ENCODE results near the gene TSPAN10.

Gene TSPAN10

GRCh38 chr17:81644976-81645952, 8.3 kb downstream of the TSPAN10 start:
- DNase-seq (ENCODE audit: low read depth), result no peak
- no peak overlapping the region for H3K4me3 ChIP-seq (ENCODE audit: control insufficient read depth, low read depth, low read length)
- TF ChIP-seq, protein P1, sequence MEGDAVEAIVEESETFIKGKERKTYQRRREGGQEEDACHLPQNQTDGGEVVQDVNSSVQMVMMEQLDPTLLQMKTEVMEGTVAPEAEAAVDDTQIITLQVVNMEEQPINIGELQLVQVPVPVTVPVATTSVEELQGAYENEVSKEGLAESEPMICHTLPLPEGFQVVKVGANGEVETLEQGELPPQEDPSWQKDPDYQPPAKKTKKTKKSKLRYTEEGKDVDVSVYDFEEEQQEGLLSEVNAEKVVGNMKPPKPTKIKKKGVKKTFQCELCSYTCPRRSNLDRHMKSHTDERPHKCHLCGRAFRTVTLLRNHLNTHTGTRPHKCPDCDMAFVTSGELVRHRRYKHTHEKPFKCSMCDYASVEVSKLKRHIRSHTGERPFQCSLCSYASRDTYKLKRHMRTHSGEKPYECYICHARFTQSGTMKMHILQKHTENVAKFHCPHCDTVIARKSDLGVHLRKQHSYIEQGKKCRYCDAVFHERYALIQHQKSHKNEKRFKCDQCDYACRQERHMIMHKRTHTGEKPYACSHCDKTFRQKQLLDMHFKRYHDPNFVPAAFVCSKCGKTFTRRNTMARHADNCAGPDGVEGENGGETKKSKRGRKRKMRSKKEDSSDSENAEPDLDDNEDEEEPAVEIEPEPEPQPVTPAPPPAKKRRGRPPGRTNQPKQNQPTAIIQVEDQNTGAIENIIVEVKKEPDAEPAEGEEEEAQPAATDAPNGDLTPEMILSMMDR (conservative IDR thresholded peaks at IDR 0.05; ENCODE audit: control insufficient read depth, insufficient read depth, low read depth, low read length), result no peak

GRCh38 chr17:81646869-81647600, 10.0 kb downstream of the TSPAN10 start:
- TF ChIP-seq, protein P1 (conservative IDR thresholded peaks at IDR 0.05; ENCODE audit: control insufficient read depth, insufficient read depth, low read depth, low read length), result no peak
- no peak for DNase-seq (ENCODE audit: low read depth)
- no peak overlapping the region for H3K4me3 ChIP-seq (ENCODE audit: control insufficient read depth, low read depth, low read length)

GRCh38 chr17:81647640-81648012, 10.6 kb downstream of the TSPAN10 start:
- TF ChIP-seq, protein P1 (conservative IDR thresholded peaks at IDR 0.05; ENCODE audit: control insufficient read depth, insufficient read depth, low read depth, low read length), result no peak
- no peak overlapping the region for H3K4me3 ChIP-seq (ENCODE audit: control insufficient read depth, low read depth, low read length)

GRCh38 chr17:81648013-81648706, 11.2 kb downstream of the TSPAN10 start:
- TF ChIP-seq, protein P1 (conservative IDR thresholded peaks at IDR 0.05; ENCODE audit: control insufficient read depth, insufficient read depth, low read depth, low read length), result no peak
- no peak for DNase-seq (ENCODE audit: low read depth)
- H3K4me3 ChIP-seq (ENCODE audit: control insufficient read depth, low read depth, low read length), result no peak overlapping the region

More at GRCh38 chr17:81647640-81648012, 10.6 kb downstream of the TSPAN10 start:
- no peak for DNase-seq (ENCODE audit: low read depth)

- TF ChIP-seq, protein P1 (conservative IDR thresholded peaks at IDR 0.05; ENCODE audit: control insufficient read depth, insufficient read depth, low read depth, low read length), result no peak
- no peak for DNase-seq (ENCODE audit: low read depth)
- H3K4me3 ChIP-seq (ENCODE audit: control insufficient read depth, low read depth, low read length), result no peak overlapping the region
Measured at GRCh38 chr17:81648707-81649085, 11.7 kb downstream of the TSPAN10 start.

- H3K4me3 ChIP-seq (ENCODE audit: control insufficient read depth, low read depth, low read length), result no peak overlapping the region
- TF ChIP-seq, protein P1 (conservative IDR thresholded peaks at IDR 0.05; ENCODE audit: control insufficient read depth, insufficient read depth, low read depth, low read length), result no peak
- no peak for DNase-seq (ENCODE audit: low read depth)
Measured at GRCh38 chr17:81650951-81651350, 14.0 kb downstream of the TSPAN10 start.

All from fibroblast of mammary gland (primary cell).